SK-N-MC (cell line): ENCODE data around the gene CAPZA3.
"Not testable (repeated sequence)": the region's sequence is repeated elsewhere in the genome, so short reads cannot be mapped to it uniquely, and the experiment has no call there.

Source experiments
- DNase-seq: peaks from one replicate; pipeline ENCODE4 v3.0.0-alpha.2; 2011; ENCODE audit warnings: low read depth, low spot score
- H3K27ac ChIP-seq: fragments of 200-600 bp; sonication (generic); 2 replicates; pipeline ENCODE4 v1.5.1; 2016; ENCODE audit warnings: mixed run types
- H3K36me3 ChIP-seq: fragments of 200-600 bp; sonication (generic); 2 replicates; pipeline ENCODE4 v1.6.1; 2017; ENCODE audit warnings: antibody characterized with exemption, low read length, mixed read lengths; ENCODE audit not compliant: insufficient read depth
- H3K4me3 ChIP-seq: fragments of 200-600 bp; sonication (generic); 2 replicates; pipeline ENCODE4 v1.5.1; 2016
- H3K9ac ChIP-seq: fragments of 200-600 bp; sonication (generic); 2 replicates; pipeline ENCODE4 v1.8.0; 2017; ENCODE audit warnings: mixed run types, mixed read lengths; ENCODE audit not compliant: insufficient read length
- H3K9me3 ChIP-seq: fragments of 200-600 bp; sonication (generic); 2 replicates; pipeline ENCODE4 v1.6.1; 2017; ENCODE audit warnings: low read depth, mild to moderate bottlenecking, antibody characterized with exemption, low read length, moderate library complexity, mixed read lengths
- EZH2 ChIP-seq: fragments of 200-600 bp; sonication (generic); IDR thresholded peaks from one replicate; pipeline ENCODE4 v1.6.1; 2017; ENCODE audit warnings: antibody characterized with exemption
- FOXP2 ChIP-seq: optimal IDR thresholded peaks from 2 replicates; pipeline ENCODE3; 2011; ENCODE audit warnings: mild to moderate bottlenecking, moderate library complexity; ENCODE audit not compliant: insufficient read depth; ENCODE audit errors: extremely low read length, control extremely low read depth
- POLR2AphosphoS5 ChIP-seq: IDR thresholded peaks from 2 replicates; pipeline ENCODE4 v1.6.1; 2012; ENCODE audit warnings: mild to moderate bottlenecking, low read depth, low read length, borderline replicate concordance

CAPZA3 gene

GRCh38 chr12:18737819-18738218, at the start of gene CAPZA3, which contains the start of gene PLCZ1:
CAPZA3 (plus strand) TSS chr12:18738119; CDS start chr12:18738269, 150 bp downstream.
PLCZ1 (minus strand) TSS chr12:18738012; CDS start chr12:18737371, 641 bp downstream.
- no peak for TF ChIP-seq EZH2
- TF ChIP-seq FOXP2: no peak
- TF ChIP-seq POLR2AphosphoS5: no peak
- no peak within 1 kb of the TSS for H3K27ac ChIP-seq
- H3K36me3 ChIP-seq: no peaks in the 10 kb centered on the region
- no peak within 1 kb of the TSS for H3K9ac ChIP-seq
- no peaks in the 10 kb centered on the region for H3K9me3 ChIP-seq
- no peak for DNase-seq
- no peak within 1 kb of the TSS for H3K4me3 ChIP-seq

- no peaks in the 10 kb centered on the region for H3K36me3 ChIP-seq
- no peak overlapping the region for H3K4me3 ChIP-seq
- no peaks in the 10 kb centered on the region for H3K9me3 ChIP-seq
- H3K9ac ChIP-seq: no peak overlapping the region
- no peak for TF ChIP-seq FOXP2
- no peak for DNase-seq
- no peak overlapping the region for H3K27ac ChIP-seq
These were observed 48.1 kb upstream of the CAPZA3 start for GRCh38 chr12:18689771-18690170.

DNA sequence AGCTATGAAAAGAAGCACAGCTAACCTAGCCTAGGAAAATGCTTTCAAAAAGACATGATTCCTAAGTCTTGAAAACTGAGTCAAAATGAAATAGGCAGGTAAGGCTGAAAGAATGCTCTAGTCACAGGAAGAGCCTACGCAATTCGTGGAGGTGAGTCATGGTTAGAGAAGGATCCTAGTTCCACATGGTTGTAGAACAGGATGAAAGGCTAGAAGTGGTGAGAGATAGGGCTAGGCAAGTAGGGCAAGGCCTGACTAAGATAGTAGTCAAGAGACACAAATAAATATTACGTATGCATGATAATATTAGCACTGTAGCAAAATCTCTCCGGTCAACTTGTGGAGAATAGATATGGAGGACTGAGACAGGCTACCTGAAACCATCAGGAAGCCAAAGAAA, 47.3 kb upstream of the CAPZA3 start:
- H3K36me3 ChIP-seq: no peaks in the 10 kb centered on the region
- H3K4me3 ChIP-seq: no peak overlapping the region
- H3K9me3 ChIP-seq: no peaks in the 10 kb centered on the region
- DNase-seq: no peak
- TF ChIP-seq EZH2 (no peak), POLR2AphosphoS5 (no peak), FOXP2 (no peak)
- H3K9ac ChIP-seq: no peak overlapping the region
- H3K27ac ChIP-seq: no peak overlapping the region

DNA sequence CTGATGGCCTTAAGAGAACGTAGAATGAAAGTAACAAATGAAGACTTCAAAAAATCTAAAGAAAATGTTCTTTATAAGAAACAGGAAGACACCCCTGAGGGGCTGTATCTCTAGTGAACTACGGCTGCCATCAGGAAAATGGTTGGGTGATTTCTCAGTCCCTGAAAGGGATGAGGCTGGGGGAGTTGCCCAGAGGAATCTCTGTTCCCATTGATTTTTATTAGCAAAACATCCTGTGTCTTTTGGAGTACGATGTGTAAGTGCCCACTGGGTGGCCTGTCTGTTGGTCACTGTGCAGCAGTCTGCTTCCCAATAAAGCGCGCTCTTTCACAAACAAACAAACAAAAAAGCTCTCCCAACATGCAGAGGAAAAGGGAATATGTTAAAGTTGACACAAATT, 43.9 kb upstream of the CAPZA3 start:
- not testable (repeated sequence) for DNase-seq, H3K9ac ChIP-seq, H3K36me3 ChIP-seq, H3K27ac ChIP-seq, H3K9me3 ChIP-seq, H3K4me3 ChIP-seq

DNA sequence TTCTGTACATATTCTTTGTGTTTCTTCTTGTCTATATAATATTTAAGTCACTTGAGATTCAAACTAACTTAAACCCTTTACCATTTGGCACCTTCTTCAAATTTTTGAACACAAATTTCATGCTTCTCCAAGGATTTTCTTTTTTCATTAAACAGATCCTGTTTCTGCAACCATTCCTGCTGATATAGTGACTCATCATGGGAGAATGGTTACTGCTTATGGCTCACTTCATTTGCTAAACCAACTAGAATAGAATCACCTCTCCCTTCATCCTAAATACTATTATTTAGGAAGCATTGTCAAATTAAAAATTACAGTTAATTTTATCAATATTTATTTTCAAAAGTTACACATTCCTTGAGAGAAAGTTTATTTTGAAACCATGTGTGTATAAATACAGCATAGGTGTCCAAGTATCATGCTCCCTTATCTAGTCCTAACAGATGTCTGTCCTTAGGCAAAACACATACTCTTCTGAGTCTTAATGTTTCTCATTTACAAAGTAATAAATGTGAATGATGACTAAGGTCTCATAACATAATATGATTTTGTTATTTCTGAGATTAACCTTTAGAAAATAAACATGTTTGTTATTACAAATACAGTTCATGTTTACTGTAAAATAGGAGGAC, 40.8 kb upstream of the CAPZA3 start:
- no peaks in the 10 kb centered on the region for H3K36me3 ChIP-seq
- H3K27ac ChIP-seq: no peak overlapping the region
- H3K9ac ChIP-seq: no peak overlapping the region
- H3K4me3 ChIP-seq: no peak overlapping the region
- TF ChIP-seq EZH2 (no peak), FOXP2 (no peak)
- DNase-seq: no peak
- no peaks in the 10 kb centered on the region for H3K9me3 ChIP-seq

GRCh38 chr12:18700271-18700670, 37.6 kb upstream of the CAPZA3 start:
- H3K4me3 ChIP-seq: no peak overlapping the region
- H3K27ac ChIP-seq: no peak overlapping the region
- no peaks in the 10 kb centered on the region for H3K36me3 ChIP-seq
- H3K9ac ChIP-seq: no peak overlapping the region
- no peaks in the 10 kb centered on the region for H3K9me3 ChIP-seq
- no peak for DNase-seq
- TF ChIP-seq EZH2 (no peak), FOXP2 (no peak), POLR2AphosphoS5 (no peak)

DNA sequence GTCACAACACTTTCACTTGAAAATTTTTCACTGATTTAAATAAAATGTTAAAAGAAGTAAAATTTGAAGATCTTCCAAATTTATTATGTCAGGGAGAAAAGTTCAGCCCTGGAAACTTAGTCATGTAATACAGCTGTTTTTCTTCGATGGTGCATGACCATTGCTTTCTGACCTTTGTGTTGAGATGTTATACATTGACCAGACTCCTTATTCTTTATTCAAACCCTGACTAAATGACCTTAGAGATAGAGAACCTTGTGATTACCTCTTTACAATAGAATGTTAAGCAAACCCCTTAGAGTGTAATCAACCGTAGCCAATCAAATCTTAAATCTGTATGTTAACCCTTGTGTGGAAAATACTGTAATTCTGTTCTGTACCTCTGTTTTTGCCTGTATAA, 34.6 kb upstream of the CAPZA3 start:
- no peaks in the 10 kb centered on the region for H3K9me3 ChIP-seq
- H3K27ac ChIP-seq: no peak overlapping the region
- H3K36me3 ChIP-seq: no peaks in the 10 kb centered on the region
- no peak overlapping the region for H3K9ac ChIP-seq
- no peak for TF ChIP-seq POLR2AphosphoS5
- no peak for TF ChIP-seq FOXP2
- TF ChIP-seq EZH2: no peak
- H3K4me3 ChIP-seq: no peak overlapping the region
- DNase-seq: no peak

DNA sequence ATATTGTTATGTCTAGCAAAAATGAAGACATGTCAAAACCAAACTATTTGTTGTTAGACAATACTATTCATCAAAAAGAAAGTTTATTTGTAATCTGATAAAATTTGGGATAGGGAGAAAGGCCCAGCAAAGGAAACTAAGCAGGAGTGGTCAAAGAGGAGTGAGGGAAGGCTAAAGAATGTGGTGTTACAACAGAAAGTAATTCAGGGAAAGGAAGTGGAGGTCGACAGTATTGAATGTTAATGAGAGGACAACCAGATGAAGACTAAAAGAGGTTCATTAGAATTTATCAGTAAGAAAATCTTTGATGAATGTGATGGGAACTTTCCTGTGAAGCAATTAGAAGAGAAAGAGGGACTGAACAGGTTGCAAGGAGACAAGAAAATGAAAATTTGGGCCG, 34.0 kb upstream of the CAPZA3 start:
- H3K36me3 ChIP-seq: no peaks in the 10 kb centered on the region
- TF ChIP-seq FOXP2: no peak
- no peak for TF ChIP-seq EZH2
- no peak for TF ChIP-seq POLR2AphosphoS5
- DNase-seq: no peak
- no peak overlapping the region for H3K27ac ChIP-seq
- H3K9me3 ChIP-seq: no peaks in the 10 kb centered on the region
- no peak overlapping the region for H3K4me3 ChIP-seq
- no peak overlapping the region for H3K9ac ChIP-seq

GRCh38 chr12:18706798-18707197, 31.1 kb upstream of the CAPZA3 start:
- DNase-seq: no peak
- TF ChIP-seq EZH2: no peak
- TF ChIP-seq FOXP2: no peak
- no peak for TF ChIP-seq POLR2AphosphoS5

GRCh38 chr12:18716236-18716635, 21.7 kb upstream of the CAPZA3 start:
- no peak overlapping the region for H3K9ac ChIP-seq
- no peaks in the 10 kb centered on the region for H3K36me3 ChIP-seq
- no peak overlapping the region for H3K4me3 ChIP-seq
- H3K9me3 ChIP-seq: no peaks in the 10 kb centered on the region
- no peak for TF ChIP-seq EZH2
- H3K27ac ChIP-seq: no peak overlapping the region
- DNase-seq: no peak

More at GRCh38 chr12:18706798-18707197, 31.1 kb upstream of the CAPZA3 start:
- Histone ChIP-seq H3K9me3 (no peaks in the 10 kb centered on the region), H3K4me3 (no peak overlapping the region), H3K27ac (no peak overlapping the region), H3K9ac (no peak overlapping the region), H3K36me3 (no peaks in the 10 kb centered on the region)
